GM12874 (cell line): ENCODE results near the gene LRFN4.

ENCODE experiments used
- CTCF ChIP-seq: IDR thresholded peaks from 2 replicates; pipeline ENCODE4 v1.5.1; 2011; ENCODE audit warnings: low read depth, mild to moderate bottlenecking, control low read depth, low read length, moderate library complexity; ENCODE audit not compliant: insufficient read depth

LRFN4 gene

DNA sequence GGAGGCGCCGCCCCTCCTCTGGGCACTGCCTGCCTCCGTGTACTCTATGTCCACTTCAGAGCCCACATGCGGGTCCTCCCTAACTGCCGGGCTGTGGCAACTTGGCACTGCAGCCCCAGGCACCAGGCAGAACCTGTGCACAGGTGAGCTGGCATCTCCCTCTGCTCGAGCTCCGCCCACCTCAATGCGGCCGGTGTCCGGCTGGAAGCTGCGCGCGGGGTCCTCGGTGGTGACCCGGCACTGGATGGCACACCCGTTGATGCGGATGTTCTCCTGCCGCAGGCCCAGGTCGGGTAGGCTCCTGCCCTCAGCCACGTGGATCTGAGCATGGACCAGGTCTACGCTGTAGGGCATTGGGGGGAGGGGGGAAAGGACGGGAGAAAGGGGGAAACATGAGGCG lies 9.1 kb downstream of the LRFN4 start:
- TF ChIP-seq CTCF: no peak

DNA sequence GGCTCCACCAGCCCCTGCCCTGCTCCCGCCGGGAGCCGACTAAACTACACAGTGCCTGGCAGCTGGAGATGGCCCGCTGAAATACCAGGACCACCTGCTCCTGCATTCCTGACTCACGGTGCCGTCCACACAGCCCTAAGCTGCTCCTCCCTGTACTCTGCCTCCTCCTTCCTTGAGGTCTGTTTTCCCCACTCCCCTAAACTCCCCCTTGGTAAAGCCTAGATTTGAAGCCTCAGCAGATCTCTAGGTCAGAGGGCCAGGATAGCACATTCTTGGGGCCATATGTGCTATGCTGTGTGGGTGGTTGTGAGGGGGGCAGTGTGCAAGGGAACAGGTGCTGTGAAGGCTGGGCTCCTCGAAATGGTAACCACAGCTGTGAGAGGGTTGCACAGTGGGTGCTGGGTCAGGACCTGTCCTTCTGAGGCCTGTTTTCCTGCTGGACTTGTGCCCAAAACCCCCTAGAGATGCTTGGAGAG lies 9.7 kb downstream of the LRFN4 start:
- TF ChIP-seq CTCF: no peak

DNA sequence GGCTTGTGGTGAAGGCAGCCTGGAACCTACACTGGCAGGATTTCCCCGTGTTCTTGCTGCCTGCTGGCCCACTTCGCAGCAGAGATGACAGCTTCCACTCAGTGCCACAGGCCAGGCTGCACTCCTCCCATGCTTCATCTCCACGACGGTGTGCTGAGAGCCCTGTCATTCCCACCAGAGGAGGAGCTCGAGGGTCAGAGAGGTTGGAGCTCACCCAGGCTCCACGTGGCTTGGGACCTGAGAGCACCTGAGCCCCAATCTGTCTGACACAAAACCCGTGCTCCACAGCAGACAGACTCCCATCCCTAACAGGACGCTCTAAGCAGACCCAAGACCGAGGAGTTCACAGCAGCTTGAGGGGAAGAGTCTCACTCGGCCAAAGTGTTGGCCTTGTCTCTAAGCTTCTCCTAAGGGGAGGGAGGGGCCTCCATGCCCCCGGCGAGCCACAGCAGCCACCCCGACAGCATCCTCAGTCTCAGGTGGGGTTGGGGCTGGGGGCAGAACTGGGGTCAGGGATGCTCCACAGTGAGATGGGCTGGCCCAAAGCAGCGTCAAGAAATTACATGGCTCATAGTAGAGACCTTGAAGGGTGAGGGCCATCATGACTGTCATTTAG lies 10.7 kb downstream of the LRFN4 start:
- no peak for TF ChIP-seq CTCF

- no peak for TF ChIP-seq CTCF
These were observed 11.3 kb downstream of the LRFN4 start for GRCh38 chr11:66868082-66868725.

- TF ChIP-seq CTCF: peak; percentile 76
These were observed 12.1 kb downstream of the LRFN4 start for GRCh38 chr11:66868726-66869566.

DNA sequence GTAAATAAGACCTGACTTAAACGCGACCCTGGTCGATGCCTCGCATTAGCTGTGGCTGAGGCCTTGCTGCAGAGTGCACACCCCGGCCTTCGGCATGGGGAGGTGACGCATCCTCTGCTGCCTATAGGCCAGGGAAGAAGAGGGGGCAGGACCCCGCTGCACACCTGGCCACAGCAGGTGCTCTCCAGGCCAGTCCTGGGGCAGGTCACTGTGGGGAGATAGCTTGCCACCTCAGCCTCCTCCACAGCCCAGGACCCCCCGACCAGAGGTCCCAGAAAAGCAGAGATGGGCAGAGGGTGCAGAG lies 12.7 kb downstream of the LRFN4 start:
- TF ChIP-seq CTCF: no peak

- TF ChIP-seq CTCF: no peak
These were observed 13.3 kb downstream of the LRFN4 start for GRCh38 chr11:66870131-66870530.
